ENCODE measurements around the gene NCOR2. TPM values are rescaled to one million over a fixed set of nuclear protein-coding genes. Genes with fewer than 3 reads are reported as not detected.

NCOR2 gene
- total RNA-seq, 1 donor from 2014 or later = 134 TPM

GRCh38 chr12:124531281-124531745 lies 36.1 kb downstream of the NCOR2 start:
- Histone ChIP-seq H3K4me1 (no peaks in the 10 kb centered on the region), H3K27ac (no peak overlapping the region)
- intact Hi-C loops (cut with DNase I) = no loop called here

GRCh38 chr12:124530637-124531263 lies 36.7 kb downstream of the NCOR2 start:
- TF ChIP-seq, protein P1, sequence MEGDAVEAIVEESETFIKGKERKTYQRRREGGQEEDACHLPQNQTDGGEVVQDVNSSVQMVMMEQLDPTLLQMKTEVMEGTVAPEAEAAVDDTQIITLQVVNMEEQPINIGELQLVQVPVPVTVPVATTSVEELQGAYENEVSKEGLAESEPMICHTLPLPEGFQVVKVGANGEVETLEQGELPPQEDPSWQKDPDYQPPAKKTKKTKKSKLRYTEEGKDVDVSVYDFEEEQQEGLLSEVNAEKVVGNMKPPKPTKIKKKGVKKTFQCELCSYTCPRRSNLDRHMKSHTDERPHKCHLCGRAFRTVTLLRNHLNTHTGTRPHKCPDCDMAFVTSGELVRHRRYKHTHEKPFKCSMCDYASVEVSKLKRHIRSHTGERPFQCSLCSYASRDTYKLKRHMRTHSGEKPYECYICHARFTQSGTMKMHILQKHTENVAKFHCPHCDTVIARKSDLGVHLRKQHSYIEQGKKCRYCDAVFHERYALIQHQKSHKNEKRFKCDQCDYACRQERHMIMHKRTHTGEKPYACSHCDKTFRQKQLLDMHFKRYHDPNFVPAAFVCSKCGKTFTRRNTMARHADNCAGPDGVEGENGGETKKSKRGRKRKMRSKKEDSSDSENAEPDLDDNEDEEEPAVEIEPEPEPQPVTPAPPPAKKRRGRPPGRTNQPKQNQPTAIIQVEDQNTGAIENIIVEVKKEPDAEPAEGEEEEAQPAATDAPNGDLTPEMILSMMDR (IDR thresholded peaks at IDR 0.05) = no peak
- intact Hi-C loops (cut with DNase I) = no loop called here
- Histone ChIP-seq H3K4me3 (no peak overlapping the region), H3K4me1 (peaks cover 0 to under 1% of the 10 kb centered on the region in 2 donors), H3K9me3 (no peaks in the 10 kb centered on the region), H3K27ac (no peak overlapping the region), H3K36me3 (peaks cover 4 to 8% of the 10 kb centered on the region in 2 donors), H3K27me3 (no peaks in the 10 kb centered on the region)
- no peak for DNase-seq (ENCODE audit: low spot score in 2 of 2)

More at GRCh38 chr12:124531281-124531745, 36.1 kb downstream of the NCOR2 start:
- TF ChIP-seq, protein P1 (IDR thresholded peaks at IDR 0.05) = no peak
- DNase-seq (ENCODE audit: low spot score in 2 of 2) = no peak
- no peaks in the 10 kb centered on the region for H3K27me3 ChIP-seq
- H3K4me3 ChIP-seq = no peak overlapping the region
- peaks cover 4 to 8% of the 10 kb centered on the region in 2 donors for H3K36me3 ChIP-seq
- no peaks in the 10 kb centered on the region for H3K9me3 ChIP-seq

DNA sequence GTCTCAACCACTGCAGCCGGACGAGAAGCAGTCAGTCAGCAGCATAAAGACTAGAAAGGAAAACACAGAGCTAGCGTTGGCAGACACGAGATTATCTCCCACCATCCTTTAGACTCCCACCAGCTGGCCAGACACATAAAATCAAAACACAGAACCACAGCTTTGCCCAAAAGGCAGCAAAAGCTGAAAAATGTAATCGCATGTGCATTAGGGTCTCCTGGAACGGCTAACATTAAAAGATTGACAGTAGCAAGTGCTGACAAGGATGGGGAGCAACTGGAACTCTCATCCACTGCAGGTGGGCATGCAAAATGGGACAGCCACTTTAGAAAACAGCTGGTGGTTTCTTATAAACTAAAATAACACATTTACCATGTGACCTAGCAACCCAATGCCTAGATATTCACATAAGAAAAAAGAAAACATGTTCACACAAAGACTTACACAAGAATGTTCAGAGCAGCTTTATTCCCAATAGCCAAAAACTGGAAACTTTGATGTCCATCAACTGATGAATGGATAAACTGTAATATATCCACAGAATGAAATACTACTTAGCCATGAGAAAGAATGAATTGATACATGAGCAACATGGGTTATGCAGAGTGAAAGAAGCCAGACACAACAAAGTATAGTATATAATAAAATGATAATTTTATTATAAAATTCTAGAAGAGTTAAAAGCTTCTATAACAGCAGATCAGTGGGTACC lies 37.7 kb downstream of the NCOR2 start:
- TF ChIP-seq, protein P1 (IDR thresholded peaks at IDR 0.05) = no peak
- intact Hi-C loops (cut with DNase I) = no loop called here
- H3K4me3 ChIP-seq = no peak overlapping the region
- H3K4me1 ChIP-seq = peaks cover 0 to 8% of the 10 kb centered on the region in 2 donors
- peaks cover 4 to 8% of the 10 kb centered on the region in 2 donors for H3K36me3 ChIP-seq
- DNase-seq (ENCODE audit: low spot score in 2 of 2) = no peak
- H3K27me3 ChIP-seq = no peaks in the 10 kb centered on the region
- H3K9me3 ChIP-seq = no peaks in the 10 kb centered on the region
- no peak overlapping the region for H3K27ac ChIP-seq

GRCh38 chr12:124527861-124528561 lies 39.4 kb downstream of the NCOR2 start:
- peaks cover 0 to 13% of the 10 kb centered on the region in 2 donors for H3K4me1 ChIP-seq
- no peaks in the 10 kb centered on the region for H3K9me3 ChIP-seq
- intact Hi-C loops (cut with DNase I) = no loop called here
- DNase-seq (ENCODE audit: low spot score in 2 of 2) = no peak
- H3K4me3 ChIP-seq = no peak overlapping the region
- peaks cover 0 to under 1% of the 10 kb centered on the region in 2 donors for H3K36me3 ChIP-seq
- TF ChIP-seq, protein P1 (IDR thresholded peaks at IDR 0.05) = no peak
- no peaks in the 10 kb centered on the region for H3K27me3 ChIP-seq
- no peak overlapping the region for H3K27ac ChIP-seq

DNA sequence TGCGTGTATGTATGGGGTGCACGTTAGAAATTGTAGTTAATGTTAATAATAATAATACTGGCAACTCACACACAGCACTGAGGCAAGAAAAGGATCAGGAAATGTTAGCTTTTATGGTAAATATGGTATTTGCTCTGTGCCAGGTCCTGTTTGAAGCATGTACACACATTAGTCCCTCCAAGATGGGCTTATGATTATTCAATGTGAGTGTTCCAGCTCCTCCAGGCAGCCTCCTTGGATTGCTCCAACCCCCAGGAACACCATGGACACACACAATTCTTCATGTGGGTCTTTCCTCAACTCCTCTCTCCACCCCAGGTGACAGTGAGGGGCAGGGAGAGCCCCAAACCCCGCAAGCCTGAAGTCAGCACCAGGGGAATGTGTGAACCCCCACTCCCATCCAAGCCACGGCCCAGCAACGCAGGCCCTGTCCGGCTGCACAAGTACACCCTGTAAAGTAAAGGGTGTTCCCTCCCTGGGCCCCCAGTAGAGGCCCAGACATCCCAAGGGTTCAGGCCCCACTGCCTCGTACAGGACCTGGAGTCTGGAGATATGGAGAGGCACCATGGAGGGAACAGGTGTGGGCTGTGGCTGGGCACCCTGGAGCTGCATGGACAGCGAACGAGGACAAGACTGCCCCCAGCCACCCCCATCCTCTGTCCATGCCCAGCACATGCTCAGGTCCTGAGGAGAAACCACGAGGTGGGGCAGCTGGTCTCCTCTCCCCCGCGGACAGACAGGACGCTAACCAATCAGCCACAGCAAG lies 41.3 kb downstream of the NCOR2 start:
- Histone ChIP-seq H3K4me3 (no peak overlapping the region), H3K27ac (no peak overlapping the region)
- TF ChIP-seq, protein P1 (IDR thresholded peaks at IDR 0.05) = no peak

More for the DNA sequence above, 41.3 kb downstream of the NCOR2 start:
- no peaks in the 10 kb centered on the region for H3K9me3 ChIP-seq
- intact Hi-C loops (cut with DNase I) = no loop called here
- no peak for DNase-seq (ENCODE audit: low spot score in 2 of 2)
- no peaks in the 10 kb centered on the region for H3K36me3 ChIP-seq
- no peaks in the 10 kb centered on the region for H3K27me3 ChIP-seq
- peaks cover 4 to 27% of the 10 kb centered on the region in 2 donors for H3K4me1 ChIP-seq

All from ascending aorta (tissue), 2 donors.